ENCODE results near the gene RALGPS2.

GRCh38 chr1:178954937-178955336 lies 229.9 kb downstream of the RALGPS2 start:
- TF ChIP-seq NR2C2 (CRISPR knock-in tag; IDR thresholded peaks at IDR 0.05) (no peak), CTCF (IDR thresholded peaks at IDR 0.05) (no peak), ATF1 (CRISPR knock-in tag; IDR thresholded peaks at IDR 0.05) (no peak), E2F4 (CRISPR knock-in tag; IDR thresholded peaks at IDR 0.05; ENCODE audit: borderline replicate concordance, low read depth) (no peak), ATF3 (CRISPR knock-in tag; conservative IDR thresholded peaks at IDR 0.05) (no peak), MAX (CRISPR knock-in tag; IDR thresholded peaks at IDR 0.05) (no peak), TEAD4 (CRISPR knock-in tag; IDR thresholded peaks at IDR 0.05) (no peak), USF1 (CRISPR knock-in tag; IDR thresholded peaks at IDR 0.05) (no peak), ZNF512 (CRISPR knock-in tag; IDR thresholded peaks at IDR 0.05; ENCODE audit: borderline replicate concordance) (no peak), ZNF423 (CRISPR knock-in tag; IDR thresholded peaks at IDR 0.05) (no peak), NR3C1 (CRISPR knock-in tag; conservative IDR thresholded peaks at IDR 0.05; ENCODE audit: low read depth) (no peak), FOXJ3 (CRISPR knock-in tag; IDR thresholded peaks at IDR 0.05; ENCODE audit: borderline replicate concordance) (no peak), ZSCAN18 (CRISPR knock-in tag; IDR thresholded peaks at IDR 0.05) (no peak), ATF6 (CRISPR knock-in tag; IDR thresholded peaks at IDR 0.05) (no peak)

Data from WTC11 (cell line).